OCI-LY7 (cell line): ENCODE results near the gene SLAIN2. TPM values are rescaled to one million over a fixed set of nuclear protein-coding genes. Genes with fewer than 3 reads are reported as not detected.

Experiments
- BruUV-seq: library from RNA; stranded (reverse); fragments of 400-500 nt; replicated peaks from 2 replicates; lab custom pipeline; 2021; lab: Mats Ljungman, UMichigan
- CTCF ChIA-PET: fragments of 300-600 bp; sonication (Branson Sonifier 250); formaldehyde crosslinking; loops from one replicate; lab custom pipeline; 2022; ENCODE audit warnings: antibody characterized with exemption; ENCODE audit not compliant: unreplicated experiment; lab: Charles Lee
- POLR2A ChIA-PET: fragments of 300-600 bp; sonication (Branson Sonifier 250); formaldehyde crosslinking; loops from one replicate; lab custom pipeline; 2022; ENCODE audit warnings: antibody characterized with exemption; lab: Charles Lee
- DNase-seq: peaks from one replicate; pipeline ENCODE4 v3.0.0-alpha.2; 2015; ENCODE audit warnings: low spot score
- H2AFZ ChIP-seq: fragments of 200-600 bp; sonication (generic), shearing (Covaris generic); 2 replicates; pipeline ENCODE4 v1.6.1; 2014; ENCODE audit warnings: mild to moderate bottlenecking, antibody characterized with exemption, low read length, moderate library complexity
- H3K27ac ChIP-seq: fragments of 200-600 bp; sonication (generic); 2 replicates; pipeline ENCODE4 v1.5.1; 2014; ENCODE audit warnings: mixed run types, low read depth, mild to moderate bottlenecking, moderate library complexity, low read length, inconsistent platforms; ENCODE audit not compliant: poor library complexity, severe bottlenecking
- H3K36me3 ChIP-seq: fragments of 200-600 bp; sonication (generic); 2 replicates; pipeline ENCODE4 v1.6.1; 2014; ENCODE audit warnings: mild to moderate bottlenecking, antibody characterized with exemption, low read length, moderate library complexity, mixed read lengths; ENCODE audit not compliant: insufficient read depth
- H3K4me1 ChIP-seq: fragments of 200-600 bp; sonication (generic); 2 replicates; pipeline ENCODE4 v1.5.1; 2014; ENCODE audit warnings: mild to moderate bottlenecking, low read length; ENCODE audit not compliant: insufficient read depth, poor library complexity, severe bottlenecking
- H3K4me2 ChIP-seq: fragments of 200-600 bp; sonication (generic); 2 replicates; pipeline ENCODE4 v1.6.1; 2014; ENCODE audit warnings: mild to moderate bottlenecking, low read length
- H3K4me3 ChIP-seq: fragments of 200-600 bp; sonication (generic); 2 replicates; pipeline ENCODE4 v1.5.1; 2014; ENCODE audit warnings: mild to moderate bottlenecking, low read depth, low read length; ENCODE audit not compliant: poor library complexity, severe bottlenecking
- H3K79me2 ChIP-seq: fragments of 200-600 bp; sonication (generic); 2 replicates; pipeline ENCODE4 v1.6.1; 2016; ENCODE audit warnings: low read depth, mild to moderate bottlenecking, low read length, moderate library complexity, mixed read lengths; ENCODE audit not compliant: insufficient read depth
- H3K9me2 ChIP-seq: fragments of 200-600 bp; sonication (generic); 2 replicates; pipeline ENCODE4 v1.6.1; 2016; ENCODE audit warnings: mild to moderate bottlenecking, low read length, mixed read lengths; ENCODE audit not compliant: insufficient read depth
- H3K9me3 ChIP-seq: fragments of 200-600 bp; sonication (generic); 2 replicates; pipeline ENCODE4 v1.6.1; 2014; ENCODE audit warnings: mild to moderate bottlenecking, mixed run types, low read length, mixed read lengths
- H4K20me1 ChIP-seq: fragments of 200-600 bp; sonication (generic); 2 replicates; pipeline ENCODE4 v1.6.1; 2014; ENCODE audit warnings: mild to moderate bottlenecking, antibody characterized with exemption, low read length, moderate library complexity, mixed read lengths; ENCODE audit not compliant: insufficient read depth
- EZH2phosphoT487 ChIP-seq: fragments of 200-600 bp; sonication (generic); IDR thresholded peaks from 2 replicates; pipeline ENCODE4 v1.6.1; 2018; ENCODE audit warnings: low read depth, borderline replicate concordance, mild to moderate bottlenecking, mixed run types, antibody characterized with exemption, low read length, moderate library complexity, mixed read lengths
- intact Hi-C: fragments of 100-400 bp; cut with micrococcal nuclease; formaldehyde crosslinking; loops from one replicate; pipeline ENCODE4 v1.10.0; 2022; ENCODE audit not compliant: unreplicated experiment
- total RNA-seq, 2 experiments: library from RNA; depleted of rRNA in 1 of 2; stranded (reverse); fragments of >200 nt in 1 of 2; shearing (Covaris generic) in 1 of 2; gene quantifications; 2 replicates each; pipeline ENCODE4 v1.2.3, GENCODE V29; 2014 to 2022
- TF ChIP-seq, protein P1 (sequence below): fragments of 200-600 bp; sonication (generic); conservative IDR thresholded peaks from 2 replicates; pipeline ENCODE4 v1.5.1; 2014; ENCODE audit warnings: mild to moderate bottlenecking, antibody characterized with exemption, low read length, moderate library complexity, mixed read lengths

Gene SLAIN2
- total RNA-seq, 2 experiments from 2014 or later, result 21.1 to 40.2 TPM

DNA sequence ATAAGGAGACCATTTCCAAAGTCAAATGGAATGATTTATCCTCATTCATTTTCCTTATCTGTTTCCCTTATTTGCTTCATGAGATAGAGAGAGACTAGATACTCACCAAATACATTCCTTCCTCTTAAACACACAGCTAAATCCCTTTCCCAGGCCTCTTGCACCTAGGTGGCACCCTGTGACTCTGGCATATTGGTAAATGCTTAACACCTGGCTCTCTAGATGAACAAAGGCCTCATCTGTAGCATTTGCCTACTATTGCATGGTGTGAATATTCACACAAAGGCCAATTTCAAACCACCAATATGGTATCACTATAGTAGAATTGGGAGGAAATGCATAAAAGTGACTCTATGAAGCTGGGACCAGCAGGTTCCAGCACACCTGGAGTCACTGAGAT is 119.7 kb downstream of the SLAIN2 start:
- Histone ChIP-seq H3K4me3 (no peak overlapping the region), H2AFZ (no peak overlapping the region), H3K4me1 (no peaks in the 10 kb centered on the region), H3K9me2 (no peaks in the 10 kb centered on the region), H3K27ac (no peak overlapping the region), H3K9me3 (no peaks in the 10 kb centered on the region), H3K36me3 (no peaks in the 10 kb centered on the region), H3K4me2 (no peak overlapping the region), H4K20me1 (no peaks in the 10 kb centered on the region), H3K79me2 (no peaks in the 10 kb centered on the region)
- no TSS peak for BruUV-seq
- intact Hi-C loops, result no loop called here
- CTCF ChIA-PET, result no interaction called here
- DNase-seq, result no peak
- POLR2A ChIA-PET, result no interaction called here
- no peak for TF ChIP-seq EZH2phosphoT487
- TF ChIP-seq, protein P1, sequence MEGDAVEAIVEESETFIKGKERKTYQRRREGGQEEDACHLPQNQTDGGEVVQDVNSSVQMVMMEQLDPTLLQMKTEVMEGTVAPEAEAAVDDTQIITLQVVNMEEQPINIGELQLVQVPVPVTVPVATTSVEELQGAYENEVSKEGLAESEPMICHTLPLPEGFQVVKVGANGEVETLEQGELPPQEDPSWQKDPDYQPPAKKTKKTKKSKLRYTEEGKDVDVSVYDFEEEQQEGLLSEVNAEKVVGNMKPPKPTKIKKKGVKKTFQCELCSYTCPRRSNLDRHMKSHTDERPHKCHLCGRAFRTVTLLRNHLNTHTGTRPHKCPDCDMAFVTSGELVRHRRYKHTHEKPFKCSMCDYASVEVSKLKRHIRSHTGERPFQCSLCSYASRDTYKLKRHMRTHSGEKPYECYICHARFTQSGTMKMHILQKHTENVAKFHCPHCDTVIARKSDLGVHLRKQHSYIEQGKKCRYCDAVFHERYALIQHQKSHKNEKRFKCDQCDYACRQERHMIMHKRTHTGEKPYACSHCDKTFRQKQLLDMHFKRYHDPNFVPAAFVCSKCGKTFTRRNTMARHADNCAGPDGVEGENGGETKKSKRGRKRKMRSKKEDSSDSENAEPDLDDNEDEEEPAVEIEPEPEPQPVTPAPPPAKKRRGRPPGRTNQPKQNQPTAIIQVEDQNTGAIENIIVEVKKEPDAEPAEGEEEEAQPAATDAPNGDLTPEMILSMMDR, result no peak

DNA sequence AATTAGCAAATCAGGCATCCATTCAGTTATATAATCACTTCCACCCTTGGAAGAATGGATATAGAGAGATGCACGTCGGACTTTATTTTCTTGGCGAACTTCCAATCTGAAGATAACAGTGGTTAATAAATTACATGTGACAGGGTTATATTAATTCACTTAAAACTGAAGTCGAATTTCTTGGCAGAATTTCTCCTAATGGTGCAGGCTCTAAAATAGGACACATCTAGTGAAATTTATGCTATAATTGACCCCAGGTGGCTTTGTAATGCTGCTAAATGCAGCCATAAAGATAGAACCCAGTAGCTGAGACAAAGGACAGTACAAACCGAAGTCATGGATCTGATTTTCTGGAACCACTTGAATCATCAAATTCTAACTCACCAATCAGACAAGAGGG is 121.0 kb downstream of the SLAIN2 start:
- Histone ChIP-seq H3K4me3 (no peak overlapping the region), H3K36me3 (no peaks in the 10 kb centered on the region), H3K9me2 (no peaks in the 10 kb centered on the region), H3K27ac (no peak overlapping the region), H3K4me2 (no peak overlapping the region), H3K9me3 (no peaks in the 10 kb centered on the region), H4K20me1 (no peaks in the 10 kb centered on the region), H2AFZ (no peak overlapping the region), H3K4me1 (no peaks in the 10 kb centered on the region), H3K79me2 (no peaks in the 10 kb centered on the region)
- no TSS peak for BruUV-seq
- no peak for TF ChIP-seq EZH2phosphoT487
- TF ChIP-seq, protein P1, result no peak
- CTCF ChIA-PET, result no interaction called here
- POLR2A ChIA-PET, result interaction anchor here (0.7 kb wide), 1 partner anchor 33 kb away, joined by 3 read pairs; no protein-coding TSS in a partner anchor
- intact Hi-C loops, result no loop called here
- DNase-seq, result no peak

DNA sequence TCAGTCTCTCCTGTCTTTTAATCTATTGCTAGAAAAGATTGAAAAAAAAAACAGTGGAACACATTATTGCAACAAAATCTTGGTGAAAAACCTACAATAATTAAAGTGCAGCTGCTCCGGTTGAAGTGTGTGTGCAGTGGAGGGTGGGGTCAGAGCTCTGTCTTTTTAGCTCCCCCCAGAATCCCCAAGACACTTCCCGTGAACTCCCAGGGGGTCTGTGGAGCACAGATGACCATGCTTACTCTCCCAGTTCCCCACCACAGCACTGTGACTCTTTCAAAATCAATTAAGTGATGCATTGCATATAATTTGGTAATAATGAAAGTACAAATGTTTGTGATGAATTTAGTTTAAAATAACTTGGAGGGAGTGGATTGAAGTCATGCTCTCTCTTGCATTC is 126.1 kb downstream of the SLAIN2 start:
- H2AFZ ChIP-seq, result no peak overlapping the region
- POLR2A ChIA-PET, result interaction anchor here (0.7 to 1.1 kb wide), 2 partner anchors 19 to 21 kb away, joined by 3 read pairs; no protein-coding TSS in a partner anchor
- no peak overlapping the region for H3K27ac ChIP-seq
- no peaks in the 10 kb centered on the region for H4K20me1 ChIP-seq
- CTCF ChIA-PET, result interaction anchor here (1.2 kb wide), 1 partner anchor 78 kb away, joined by 3 read pairs; no protein-coding TSS in a partner anchor
- BruUV-seq, result no TSS peak
- H3K9me2 ChIP-seq, result no peaks in the 10 kb centered on the region
- no peaks in the 10 kb centered on the region for H3K9me3 ChIP-seq
- H3K4me3 ChIP-seq, result no peak overlapping the region
- no peaks in the 10 kb centered on the region for H3K36me3 ChIP-seq
- H3K4me1 ChIP-seq, result no peaks in the 10 kb centered on the region
- intact Hi-C loops, result no loop called here
- no peak overlapping the region for H3K4me2 ChIP-seq
- no peak for TF ChIP-seq EZH2phosphoT487
- TF ChIP-seq, protein P1, result no peak
- DNase-seq, result no peak
- no peaks in the 10 kb centered on the region for H3K79me2 ChIP-seq
